Measurements from ENCODE around the gene DMD. TPM values are rescaled to one million over a fixed set of nuclear protein-coding genes. Genes with fewer than 3 reads are reported as not detected.

DMD gene
- total and polyA plus RNA-seq, 2 of the 13 experiments (the other 11 are each of a cell fraction or from before 2014, with no cell fraction given), result 17.6 to 25.9 TPM

- Histone ChIP-seq H3K27me3 (ENCODE audit: control insufficient read depth in 1 of 2, insufficient read depth in 2 of 2, low read length in 2 of 2) (no peaks in the 10 kb centered on the region), H3K9ac (ENCODE audit: insufficient read depth, low read depth, low read length) (no peak overlapping the region), H3K9me3 (ENCODE audit: low read length) (no peaks in the 10 kb centered on the region), H3K4me3 (replicated peaks in 1 of 3; ENCODE audit: insufficient read depth in 1 of 3, low read depth in 2 of 3, low read length in 3 of 3) (no peak overlapping the region), H3K79me2 (ENCODE audit: insufficient read depth, low read length) (no peaks in the 10 kb centered on the region), H3K36me3 (replicated peaks in 1 of 2; ENCODE audit: control insufficient read depth in 1 of 2, insufficient read depth in 2 of 2, low read length in 2 of 2) (no peaks in the 10 kb centered on the region), H2AFZ (ENCODE audit: low read length) (no peak overlapping the region), H3K27ac (ENCODE audit: extremely low read length, insufficient read depth, low read length) (no peak overlapping the region), H4K20me1 (ENCODE audit: insufficient read depth, low read length) (no peaks in the 10 kb centered on the region), H3K4me2 (ENCODE audit: low read depth, low read length) (no peak overlapping the region), H3K4me1 (ENCODE audit: insufficient read depth, low read length) (no peaks in the 10 kb centered on the region)
- POLR2A ChIA-PET, result no interaction called here
- in situ Hi-C loops (cut with HindIII; ENCODE audit: extremely low pct_ligation_motif_present, low pct_unique_long_range_greater_than_20kb) (no loop called here), intact Hi-C loops (cut with micrococcal nuclease; ENCODE audit: unreplicated experiment) (no loop called here)
- CTCF ChIA-PET (ENCODE audit: low intra/inter-chr PET ratio, low total read pairs), result no interaction called here
- ATAC-seq (no peak), DNase-seq (ENCODE audit: low spot score) (no peak), FAIRE-seq (no peak)
- no peak for TF ChIP-seq ZNF460 (CRISPR knock-in tag; IDR thresholded peaks at IDR 0.05; ENCODE audit: borderline replicate concordance)
- TF ChIP-seq HOMEZ (CRISPR knock-in tag; IDR thresholded peaks at IDR 0.05; ENCODE audit: low read depth), result no peak
- TF ChIP-seq CEBPB (IDR thresholded peaks at IDR 0.05; ENCODE audit: borderline replicate concordance, low read depth, low read length), result no peak
- no peak for TF ChIP-seq ZNF513 (CRISPR knock-in tag; conservative IDR thresholded peaks at IDR 0.05)
- BruUV-seq (replicated peaks), result no TSS peak
- 0% methylated on average over 2 of the region's 2 CpGs for WGBS (ENCODE audit: low lambda C conversion rate)
These were observed 1618.0 kb downstream of the DMD start for GRCh38 chrX:31593353-31593752.

- Histone ChIP-seq H3K9me3 (ENCODE audit: low read length) (no peaks in the 10 kb centered on the region), H3K4me2 (ENCODE audit: low read depth, low read length) (no peak overlapping the region), H2AFZ (ENCODE audit: low read length) (no peak overlapping the region), H3K27me3 (ENCODE audit: control insufficient read depth in 1 of 2, insufficient read depth in 2 of 2, low read length in 2 of 2) (no peaks in the 10 kb centered on the region), H3K4me3 (replicated peaks in 1 of 3; ENCODE audit: insufficient read depth in 1 of 3, low read depth in 2 of 3, low read length in 3 of 3) (no peak overlapping the region), H3K9ac (ENCODE audit: insufficient read depth, low read depth, low read length) (no peak overlapping the region), H3K27ac (ENCODE audit: extremely low read length, insufficient read depth, low read length) (no peak overlapping the region), H4K20me1 (ENCODE audit: insufficient read depth, low read length) (no peaks in the 10 kb centered on the region), H3K79me2 (ENCODE audit: insufficient read depth, low read length) (no peaks in the 10 kb centered on the region), H3K4me1 (ENCODE audit: insufficient read depth, low read length) (no peaks in the 10 kb centered on the region), H3K36me3 (replicated peaks in 1 of 2; ENCODE audit: control insufficient read depth in 1 of 2, insufficient read depth in 2 of 2, low read length in 2 of 2) (no peaks in the 10 kb centered on the region)
- ATAC-seq (no peak), FAIRE-seq (no peak), DNase-seq (ENCODE audit: low spot score) (no peak)
- CTCF ChIA-PET (ENCODE audit: low intra/inter-chr PET ratio, low total read pairs), result no interaction called here
- 5% methylated on average over 2 of the region's 2 CpGs for WGBS (ENCODE audit: low lambda C conversion rate)
- no TSS peak for BruUV-seq (replicated peaks)
- POLR2A ChIA-PET, result no interaction called here
- in situ Hi-C loops (cut with HindIII; ENCODE audit: extremely low pct_ligation_motif_present, low pct_unique_long_range_greater_than_20kb), result no loop called here
- TF ChIP-seq ZSCAN5A (CRISPR knock-in tag; IDR thresholded peaks at IDR 0.05; ENCODE audit: borderline replicate concordance), result no peak
- no peak for TF ChIP-seq TOPORS (CRISPR knock-in tag; IDR thresholded peaks at IDR 0.05)
- intact Hi-C loops (cut with micrococcal nuclease; ENCODE audit: unreplicated experiment), result no loop called here
These were observed 1620.0 kb downstream of the DMD start for GRCh38 chrX:31591355-31591754.

Data from HepG2 (cell line).